Activated CD8-positive, alpha-beta memory T cell treated with anti-CD3 and anti-CD28 coated beads, Interleukin-2, amount 50 U/mL, for 24 hours (primary cell): Measurements from ENCODE around the gene GZF1.

ENCODE experiments used
- DNase-seq: peaks from one replicate; pipeline ENCODE4 v3.0.0-alpha.2; 2020; ENCODE audit errors: extremely low read depth

Gene GZF1

GRCh38 chr20:23369072-23369823 lies 7.3 kb downstream of the GZF1 start:
- DNase-seq = no peak

GRCh38 chr20:23370274-23370673 lies 8.3 kb downstream of the GZF1 start:
- no peak for DNase-seq

GRCh38 chr20:23370873-23371272 lies 8.9 kb downstream of the GZF1 start:
- DNase-seq = no peak

DNA sequence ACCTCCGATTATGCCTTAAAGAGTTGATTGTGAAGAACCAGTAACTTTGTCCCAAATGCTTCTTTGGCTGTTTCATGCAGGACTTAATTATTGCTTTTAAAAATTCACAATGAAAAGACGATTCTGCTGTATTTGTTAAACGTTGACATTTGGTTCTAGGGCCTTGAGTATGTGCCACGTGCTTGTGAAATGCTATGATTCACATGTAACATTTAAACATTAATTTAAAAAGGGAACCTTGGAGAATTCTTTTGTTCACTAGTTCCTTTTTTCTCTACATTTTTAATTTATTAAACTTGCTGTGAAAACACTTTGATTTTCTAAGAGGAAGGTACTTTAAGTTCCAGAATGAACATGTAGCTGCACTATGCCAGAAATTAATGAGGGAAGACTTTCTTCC lies 9.5 kb downstream of the GZF1 start:
- DNase-seq = no peak

GRCh38 chr20:23374441-23374840 lies 12.5 kb downstream of the GZF1 start:
- DNase-seq = no peak

DNA sequence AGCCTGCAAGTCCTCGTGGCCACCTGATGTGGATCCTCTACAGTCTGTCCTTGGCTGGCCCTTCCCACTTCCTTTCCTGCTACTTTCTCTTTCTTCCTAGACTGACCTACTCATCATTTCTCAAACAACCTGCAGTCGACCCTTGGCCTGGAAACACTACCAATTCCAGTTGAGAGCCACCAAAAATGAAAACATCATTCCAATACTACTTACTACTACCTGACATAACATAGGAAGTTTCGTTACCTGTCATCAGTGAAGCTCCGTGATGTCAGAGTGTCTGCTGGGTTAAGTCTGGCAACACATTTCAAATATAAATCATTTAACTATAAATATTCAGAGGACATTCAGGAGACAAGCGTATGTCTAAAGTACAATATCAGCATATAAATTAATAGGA lies 13.8 kb downstream of the GZF1 start:
- DNase-seq = no peak

GRCh38 chr20:23379772-23380171 lies 17.8 kb downstream of the GZF1 start:
- DNase-seq = no peak

DNA sequence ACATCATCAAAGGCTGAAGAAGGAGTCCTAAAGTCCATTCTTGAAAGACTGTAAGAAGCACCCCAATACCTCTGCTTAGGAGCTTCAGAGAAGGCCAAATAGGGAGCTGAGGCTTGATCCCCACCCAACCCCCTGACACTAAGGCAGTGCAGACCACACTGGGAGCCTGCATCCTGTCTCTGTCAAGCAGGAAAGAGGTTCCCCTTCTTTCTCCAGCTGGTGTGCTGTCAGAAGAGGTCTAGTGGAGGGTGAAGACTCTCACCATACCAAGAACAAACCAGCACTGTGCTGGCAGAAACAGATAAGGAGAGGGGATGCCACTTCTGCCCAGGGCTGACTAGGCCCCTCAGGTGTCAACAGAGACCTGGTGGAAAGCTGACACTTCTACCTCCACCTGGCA lies 19.9 kb downstream of the GZF1 start:
- DNase-seq = no peak

GRCh38 chr20:23386304-23387117 lies 24.5 kb downstream of the GZF1 start:
- no peak for DNase-seq

DNA sequence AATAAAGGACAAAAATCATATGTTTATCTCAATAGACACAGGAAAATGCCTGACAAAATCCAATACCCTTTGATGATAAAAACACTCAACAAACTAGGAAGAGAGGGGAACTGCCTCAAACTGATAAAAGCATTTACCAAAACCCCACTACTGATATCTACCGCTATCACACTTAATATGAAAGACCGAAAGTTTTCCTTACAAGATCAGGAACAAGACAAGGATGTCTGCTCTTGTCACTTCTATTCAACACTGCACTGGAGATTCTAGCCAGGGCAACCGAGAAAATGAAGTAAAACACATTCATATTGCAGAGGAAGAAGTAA lies 25.1 kb downstream of the GZF1 start:
- no peak for DNase-seq

GRCh38 chr20:23390091-23390774 lies 28.3 kb downstream of the GZF1 start:
- DNase-seq = no peak

GRCh38 chr20:23391707-23392310 lies 29.8 kb downstream of the GZF1 start:
- no peak for DNase-seq

GRCh38 chr20:23393996-23394775 lies 32.2 kb downstream of the GZF1 start:
- no peak for DNase-seq

- DNase-seq = no peak
Measured at GRCh38 chr20:23396950-23397627, 35.1 kb downstream of the GZF1 start.

DNA sequence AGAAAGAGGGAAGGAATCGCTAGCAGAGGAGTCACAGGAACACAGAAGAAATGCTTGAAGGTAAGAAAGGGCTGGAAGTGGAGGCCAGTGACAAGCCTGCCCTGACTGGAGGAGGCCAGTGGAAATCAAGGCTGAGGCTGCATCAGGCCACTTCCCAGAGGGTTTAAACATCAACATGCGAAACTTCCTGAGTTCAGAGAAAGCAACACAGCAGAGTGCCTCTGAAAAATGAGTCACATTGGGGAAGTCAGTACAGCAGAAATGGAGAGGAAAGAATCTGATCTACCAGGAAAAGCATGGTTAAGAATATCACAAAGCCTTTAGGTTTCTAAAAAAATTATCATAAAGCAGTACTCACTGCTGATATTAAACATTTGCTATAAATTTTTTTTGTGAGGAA lies 36.0 kb downstream of the GZF1 start:
- DNase-seq = no peak

- no peak for DNase-seq
Measured at GRCh38 chr20:23399568-23400241, 37.7 kb downstream of the GZF1 start.

DNA sequence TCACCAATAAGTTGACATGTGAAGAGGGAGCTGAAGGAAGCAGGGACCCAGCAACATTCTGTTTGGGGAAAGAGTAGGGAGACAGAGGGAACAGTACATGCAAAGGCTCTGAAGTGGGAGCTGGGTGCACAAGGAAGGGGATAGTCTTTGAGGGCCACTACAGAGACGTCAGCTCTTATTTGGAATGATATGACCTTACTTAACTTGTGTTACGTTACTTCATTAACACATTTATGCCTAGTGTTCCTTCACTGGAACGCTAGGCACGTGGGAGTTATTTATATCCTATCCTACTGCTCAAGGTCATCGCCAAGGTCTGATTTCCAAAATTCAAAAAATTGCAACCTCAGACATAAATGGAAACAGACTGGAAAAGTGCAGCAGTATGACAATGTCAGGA lies 39.1 kb downstream of the GZF1 start:
- DNase-seq = no peak

DNA sequence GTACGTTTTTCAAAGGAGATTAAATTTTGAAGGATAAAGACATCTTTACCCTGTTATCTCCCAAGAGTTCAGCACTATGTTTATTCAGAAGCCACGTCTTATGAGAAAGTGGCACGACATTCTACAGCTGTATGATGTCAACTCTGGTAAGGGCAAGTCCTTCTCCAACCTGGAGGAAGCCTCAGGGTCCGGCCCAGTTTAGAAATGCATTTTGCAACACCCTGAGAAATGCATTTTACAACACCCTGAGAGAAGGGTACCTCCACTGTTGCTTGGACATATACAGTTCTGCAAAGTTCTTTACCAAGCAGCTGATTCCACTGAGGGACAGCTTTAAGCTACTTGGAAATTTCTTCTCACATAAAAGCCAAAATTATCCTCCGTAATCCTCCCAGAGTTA lies 41.8 kb downstream of the GZF1 start:
- DNase-seq = no peak

DNA sequence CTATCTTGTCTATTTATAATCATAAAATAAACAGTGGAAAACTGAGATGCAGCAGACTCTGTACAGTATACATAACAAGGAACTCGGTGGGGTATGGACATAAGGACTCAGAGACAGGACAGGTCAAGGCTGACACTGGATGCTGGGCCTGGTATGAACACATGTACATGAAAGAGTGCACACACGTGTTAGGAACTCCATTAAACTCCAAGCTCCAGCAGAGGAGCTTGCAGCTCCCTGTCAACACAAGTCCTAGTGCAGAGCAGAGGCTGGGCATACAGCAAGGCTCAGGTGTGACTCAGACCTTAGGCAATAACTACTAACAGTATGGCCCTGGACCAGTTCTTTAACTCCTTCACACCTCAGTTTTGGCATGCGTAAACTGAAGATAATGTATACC lies 42.2 kb downstream of the GZF1 start:
- no peak for DNase-seq

DNA sequence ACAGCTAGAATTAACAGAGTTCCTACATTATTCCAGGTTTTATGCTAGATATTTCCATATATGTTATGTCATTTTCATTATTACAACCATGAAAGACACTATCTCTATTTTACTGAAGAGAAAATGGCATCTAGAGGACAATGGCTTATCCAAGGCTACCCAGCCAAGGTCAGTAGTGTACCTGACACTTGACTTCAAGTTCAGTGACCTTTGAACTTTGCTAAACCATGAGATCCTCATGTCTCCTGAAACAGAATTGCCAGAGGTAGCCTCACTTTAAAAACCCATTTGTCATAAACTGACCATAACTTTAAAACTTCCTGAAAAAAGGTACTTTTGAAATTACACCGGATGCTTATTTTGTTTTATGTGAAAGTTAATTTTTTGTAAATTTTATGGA lies 44.9 kb downstream of the GZF1 start:
- DNase-seq = no peak
